GM23338 (cell line): ENCODE measurements around the gene RPS6KC1. TPM values are rescaled to one million over a fixed set of nuclear protein-coding genes. Genes with fewer than 3 reads are reported as not detected.

Source experiments
- ATAC-seq: fragments of 200-7000 bp; cut with Tn5 transposase; 3 replicates; pipeline ENCODE4 v1.9.1; 2020
- DNase-seq: peaks from one replicate; pipeline ENCODE4 v3.0.0-alpha.2; 2015; ENCODE audit warnings: low spot score
- H2AFZ ChIP-seq: fragments of 200-600 bp; sonication (generic); 2 replicates; pipeline ENCODE4 v1.8.0; 2016; ENCODE audit warnings: antibody characterized with exemption, mild to moderate bottlenecking, moderate library complexity
- H3F3A ChIP-seq: fragments of 200-600 bp; sonication (generic); replicated peaks from 2 replicates; pipeline ENCODE4 v1.8.0; 2017; ENCODE audit warnings: antibody characterized with exemption, mixed run types, low read depth
- H3K27ac ChIP-seq: fragments of 200-600 bp; sonication (generic); 2 replicates; pipeline ENCODE4 v1.6.1; 2016; ENCODE audit warnings: low read depth
- H3K27me3 ChIP-seq: fragments of 200-600 bp; sonication (generic); 2 replicates; pipeline ENCODE4 v1.8.0; 2016; ENCODE audit warnings: mild to moderate bottlenecking, mixed run types, moderate library complexity; ENCODE audit not compliant: insufficient read depth
- H3K36me3 ChIP-seq: fragments of 200-600 bp; sonication (generic); 2 replicates; pipeline ENCODE4 v1.8.0; 2016; ENCODE audit warnings: mild to moderate bottlenecking; ENCODE audit not compliant: insufficient read depth
- H3K4me1 ChIP-seq: fragments of 200-600 bp; sonication (generic); 2 replicates; pipeline ENCODE4 v1.8.0; 2016; ENCODE audit warnings: mild to moderate bottlenecking, moderate library complexity; ENCODE audit not compliant: insufficient read depth
- H3K4me2 ChIP-seq: fragments of 200-600 bp; sonication (generic); 2 replicates; pipeline ENCODE4 v1.7.1; 2017; ENCODE audit warnings: mixed run types
- H3K4me3 ChIP-seq: fragments of 200-600 bp; sonication (generic); 2 replicates; pipeline ENCODE4 v1.6.1; 2016; ENCODE audit warnings: mixed run types
- H3K79me2 ChIP-seq: fragments of 200-600 bp; sonication (generic); replicated peaks from 2 replicates; pipeline ENCODE4 v1.8.0; 2017; ENCODE audit warnings: mild to moderate bottlenecking; ENCODE audit not compliant: insufficient read depth
- H3K9me2 ChIP-seq: fragments of 200-600 bp; sonication (generic); 2 replicates; pipeline ENCODE4 v1.8.0; 2017; ENCODE audit not compliant: insufficient read depth
- H4K20me1 ChIP-seq: fragments of 200-600 bp; sonication (generic); replicated peaks from 2 replicates; pipeline ENCODE4 v1.8.0; 2017; ENCODE audit warnings: mild to moderate bottlenecking; ENCODE audit not compliant: insufficient read depth
- H3K27ac Mint-ChIP-seq: 2 replicates; pipeline ENCODE4 v1.8.0; 2020; ENCODE audit warnings: inconsistent platforms, mild to moderate bottlenecking, moderate library complexity, mixed read lengths
- H3K27me3 Mint-ChIP-seq: 3 replicates; pipeline ENCODE4 v1.8.0; 2022; ENCODE audit warnings: low read depth, mild to moderate bottlenecking, moderate library complexity, mixed read lengths, inconsistent platforms; ENCODE audit not compliant: insufficient read depth, poor library complexity
- H3K36me3 Mint-ChIP-seq: 3 replicates; pipeline ENCODE4 v1.8.0; 2021; ENCODE audit warnings: low read depth, mild to moderate bottlenecking, inconsistent platforms, moderate library complexity, mixed read lengths
- H3K4me1 Mint-ChIP-seq: 3 replicates; pipeline ENCODE4 v1.8.0; 2020; ENCODE audit warnings: mild to moderate bottlenecking, inconsistent platforms, mixed read lengths
- H3K4me3 Mint-ChIP-seq: 3 replicates; pipeline ENCODE4 v1.8.0; 2021; ENCODE audit warnings: moderate library complexity, mild to moderate bottlenecking, inconsistent platforms, mixed read lengths
- H3K9me3 Mint-ChIP-seq: 3 replicates; pipeline ENCODE4 v1.8.0; 2020; ENCODE audit warnings: moderate library complexity, mild to moderate bottlenecking, inconsistent platforms, mixed read lengths
- CREB1 ChIP-seq: fragments of 250-450 bp; sonication (Bioruptor Pico); IDR thresholded peaks from 2 replicates; pipeline ENCODE4 v1.5.0; 2020; ENCODE audit warnings: low read depth, mild to moderate bottlenecking, moderate library complexity
- CTCF ChIP-seq, 2 experiments: fragments of 200-600 bp in 1 of 2; sonication (generic) in 1 of 2; conservative IDR thresholded peaks; 2 replicates each; pipeline versions ENCODE4 v1.5.1 to v1.6.1; 2016 to 2017; ENCODE audit warnings: antibody characterized with exemption in 2 of 2, low read depth in 2 of 2, mild to moderate bottlenecking in 2 of 2, moderate library complexity in 1 of 2
- ETS1 ChIP-seq: IDR thresholded peaks from 2 replicates; pipeline ENCODE4 v1.6.1; 2016; ENCODE audit warnings: antibody characterized with exemption
- EZH2 ChIP-seq: fragments of 200-600 bp; sonication (generic); IDR thresholded peaks from one replicate; pipeline ENCODE4 v1.8.0; 2017; ENCODE audit warnings: antibody characterized with exemption, mild to moderate bottlenecking, low read depth; ENCODE audit not compliant: unreplicated experiment
- EZH2phosphoT487 ChIP-seq: fragments of 200-600 bp; sonication (generic); IDR thresholded peaks from one replicate; pipeline ENCODE4 v1.8.1; 2018; ENCODE audit warnings: antibody characterized with exemption; ENCODE audit not compliant: unreplicated experiment
- JUNB ChIP-seq: IDR thresholded peaks from one replicate; pipeline ENCODE4 v1.6.1; 2016; ENCODE audit warnings: antibody characterized with exemption; ENCODE audit not compliant: unreplicated experiment
- NANOG ChIP-seq: IDR thresholded peaks from 2 replicates; pipeline ENCODE4 v1.6.1; 2016; ENCODE audit warnings: antibody characterized with exemption, borderline replicate concordance
- POLR2AphosphoS5 ChIP-seq: IDR thresholded peaks from 2 replicates; pipeline ENCODE4 v1.6.1; 2016; ENCODE audit warnings: antibody characterized with exemption, low read depth
- REST ChIP-seq: IDR thresholded peaks from one replicate; pipeline ENCODE4 v1.6.1; 2018; ENCODE audit warnings: antibody characterized with exemption; ENCODE audit not compliant: unreplicated experiment
- STAT1 ChIP-seq: IDR thresholded peaks from one replicate; pipeline ENCODE4 v1.6.1; 2016; ENCODE audit warnings: antibody characterized with exemption; ENCODE audit not compliant: unreplicated experiment
- ZNF114 ChIP-seq: fragments of 250-450 bp; sonication (Bioruptor Pico); IDR thresholded peaks from 2 replicates; pipeline ENCODE4 v1.5.0; 2020; ENCODE audit warnings: mild to moderate bottlenecking, moderate library complexity
- ZNF331 ChIP-seq: fragments of 250-450 bp; sonication (Bioruptor Pico); IDR thresholded peaks from 2 replicates; pipeline ENCODE4 v1.5.0; 2020; ENCODE audit warnings: low read depth, mild to moderate bottlenecking, moderate library complexity
- ZNF462 ChIP-seq: fragments of 250-450 bp; sonication (Bioruptor Pico); IDR thresholded peaks from 2 replicates; pipeline ENCODE4 v1.5.0; 2020; ENCODE audit warnings: mild to moderate bottlenecking, moderate library complexity
- polyA plus RNA-seq: library from polyadenylated mRNA; unstranded; fragments of >200 nt; fragmentation: Nextera tagmentation; extraction: Ambion mirVana; gene quantifications from 2 replicates; pipeline ENCODE4 v1.2.1, GENCODE V29; 2016
- total RNA-seq: library from RNA; depleted of rRNA; stranded (reverse); fragments of >200 nt; shearing (Covaris generic); gene quantifications from 2 replicates; pipeline ENCODE4 v1.2.3, GENCODE V29; 2014

Gene RPS6KC1
- total and polyA plus RNA-seq, 2 experiments from 2014 or later = 7.9 to 24.9 TPM

- H3K36me3 ChIP-seq = no peaks in the 10 kb centered on the region
- no peak overlapping the region for H3K4me2 ChIP-seq
- TF ChIP-seq REST (no peak), JUNB (no peak), ETS1 (no peak), NANOG (no peak), ZNF114 (CRISPR knock-in tag) (no peak), POLR2AphosphoS5 (no peak), ZNF331 (CRISPR knock-in tag) (no peak), EZH2phosphoT487 (no peak), CTCF (conservative IDR thresholded peaks at IDR 0.05; ENCODE audit: low read depth in 2 of 2) (no peak), ZNF462 (CRISPR knock-in tag) (no peak), CREB1 (CRISPR knock-in tag) (no peak), EZH2 (no peak), STAT1 (no peak)
- no peaks in the 10 kb centered on the region for H3K9me3 Mint-ChIP-seq
- H3K79me2 ChIP-seq = no peaks in the 10 kb centered on the region
- no peak overlapping the region for H3K4me3 Mint-ChIP-seq
- no peaks in the 10 kb centered on the region for H3K27me3 ChIP-seq
- no peaks in the 10 kb centered on the region for H3K36me3 Mint-ChIP-seq
- no peaks in the 10 kb centered on the region for H3K9me2 ChIP-seq
- no peak overlapping the region for H3K27ac Mint-ChIP-seq
- H4K20me1 ChIP-seq = no peaks in the 10 kb centered on the region
- no peak overlapping the region for H3K4me3 ChIP-seq
- no peak overlapping the region for H2AFZ ChIP-seq
- ATAC-seq = no peak
- H3K27ac ChIP-seq = no peak overlapping the region
- no peak for DNase-seq
- no peaks in the 10 kb centered on the region for H3K27me3 Mint-ChIP-seq
- no peaks in the 10 kb centered on the region for H3F3A ChIP-seq
- peaks cover 16% of the 10 kb centered on the region for H3K4me1 Mint-ChIP-seq
- H3K4me1 ChIP-seq = peaks cover 9% of the 10 kb centered on the region
Observed at GRCh38 chr1:213250446-213250845, 199.4 kb downstream of the RPS6KC1 start.
